ENCODE data around the gene KCNAB1.

The KCNAB1 gene

DNA sequence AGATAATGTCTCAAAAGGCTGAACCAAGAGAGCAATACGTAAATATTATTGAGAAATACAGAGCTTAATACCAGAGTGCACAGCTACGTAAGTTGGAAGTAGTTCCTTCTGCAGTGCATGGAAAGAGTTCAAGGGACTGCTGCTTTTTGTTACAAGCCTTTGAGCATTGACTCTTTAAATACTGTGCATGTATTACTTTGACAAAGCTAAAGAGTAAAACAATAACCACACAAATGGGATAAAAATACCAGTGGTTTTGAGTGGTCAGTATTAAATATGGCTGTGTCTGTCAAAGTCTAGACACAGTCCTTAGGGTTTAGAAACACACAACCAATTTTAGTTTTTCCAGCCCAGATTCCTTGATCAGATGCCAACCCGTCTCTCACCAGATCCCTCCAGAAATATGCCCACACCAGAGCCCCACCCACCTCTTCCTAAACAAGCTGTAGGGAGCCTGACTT lies 372.5 kb downstream of the KCNAB1 start:
- no peak for DNase-seq (ENCODE audit: low read depth)

DNA sequence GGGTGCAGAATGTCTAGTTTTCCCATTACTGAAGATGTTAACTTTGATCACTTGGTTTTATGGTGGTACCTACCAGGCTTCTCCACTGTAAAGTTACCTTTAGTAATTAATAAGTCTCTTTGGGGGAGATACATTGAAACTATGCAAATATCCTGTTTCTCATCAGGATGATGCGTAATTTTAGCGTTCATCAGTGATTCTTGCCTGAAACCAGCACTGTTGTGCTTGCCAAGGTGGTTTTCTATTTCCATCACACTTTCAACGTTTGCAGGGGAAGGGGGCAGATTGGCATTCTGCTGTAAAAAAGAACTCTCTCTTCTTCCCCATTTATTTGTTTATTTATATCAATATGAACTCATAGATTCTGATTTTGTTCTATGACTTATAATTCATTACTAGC lies 373.5 kb downstream of the KCNAB1 start:
- no peak for DNase-seq (ENCODE audit: low read depth)

GRCh38 chr3:156495816-156496215 lies 375.4 kb downstream of the KCNAB1 start:
- DNase-seq (ENCODE audit: low read depth): no peak

DNA sequence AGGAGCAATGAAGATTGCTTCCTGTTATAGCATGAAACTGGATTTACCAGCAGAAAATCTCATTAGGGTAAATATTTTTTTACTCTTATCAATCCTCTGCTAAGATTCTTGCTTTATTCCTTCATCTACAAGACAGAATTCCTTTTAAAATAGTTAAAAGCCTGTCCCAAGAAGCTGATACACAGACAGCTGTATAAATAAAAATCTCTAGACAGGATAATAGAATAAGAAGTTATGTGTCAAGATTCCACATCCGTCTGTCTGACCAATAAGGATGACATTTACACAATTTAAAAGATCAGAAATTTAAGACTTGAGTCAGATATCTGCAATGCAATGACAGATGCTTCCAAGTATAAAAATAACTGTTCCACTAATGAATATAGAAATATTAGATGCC lies 376.9 kb downstream of the KCNAB1 start:
- DNase-seq (ENCODE audit: low read depth): no peak

- no peak for DNase-seq (ENCODE audit: low read depth)
Observed at GRCh38 chr3:156498307-156498706, 377.9 kb downstream of the KCNAB1 start.

DNA sequence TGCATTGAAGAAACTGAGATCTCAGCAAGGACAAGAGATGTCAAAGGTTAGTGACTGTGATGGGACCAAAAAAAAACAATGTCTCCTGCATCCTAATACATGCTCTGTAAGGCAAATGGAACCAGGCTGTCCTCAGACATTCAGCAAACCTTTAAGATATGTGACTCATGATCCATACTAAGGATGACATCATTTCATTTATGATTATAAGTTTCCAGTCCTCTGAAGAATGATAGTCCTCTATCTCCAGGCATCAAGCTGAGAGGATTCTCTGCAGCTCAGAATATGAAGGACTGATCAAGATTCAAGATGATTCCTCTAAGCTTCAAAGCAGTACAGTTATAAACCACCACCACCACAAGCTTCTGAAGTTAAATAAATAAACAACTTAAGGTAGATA lies 386.9 kb downstream of the KCNAB1 start:
- no peak for DNase-seq (ENCODE audit: low read depth)

DNA sequence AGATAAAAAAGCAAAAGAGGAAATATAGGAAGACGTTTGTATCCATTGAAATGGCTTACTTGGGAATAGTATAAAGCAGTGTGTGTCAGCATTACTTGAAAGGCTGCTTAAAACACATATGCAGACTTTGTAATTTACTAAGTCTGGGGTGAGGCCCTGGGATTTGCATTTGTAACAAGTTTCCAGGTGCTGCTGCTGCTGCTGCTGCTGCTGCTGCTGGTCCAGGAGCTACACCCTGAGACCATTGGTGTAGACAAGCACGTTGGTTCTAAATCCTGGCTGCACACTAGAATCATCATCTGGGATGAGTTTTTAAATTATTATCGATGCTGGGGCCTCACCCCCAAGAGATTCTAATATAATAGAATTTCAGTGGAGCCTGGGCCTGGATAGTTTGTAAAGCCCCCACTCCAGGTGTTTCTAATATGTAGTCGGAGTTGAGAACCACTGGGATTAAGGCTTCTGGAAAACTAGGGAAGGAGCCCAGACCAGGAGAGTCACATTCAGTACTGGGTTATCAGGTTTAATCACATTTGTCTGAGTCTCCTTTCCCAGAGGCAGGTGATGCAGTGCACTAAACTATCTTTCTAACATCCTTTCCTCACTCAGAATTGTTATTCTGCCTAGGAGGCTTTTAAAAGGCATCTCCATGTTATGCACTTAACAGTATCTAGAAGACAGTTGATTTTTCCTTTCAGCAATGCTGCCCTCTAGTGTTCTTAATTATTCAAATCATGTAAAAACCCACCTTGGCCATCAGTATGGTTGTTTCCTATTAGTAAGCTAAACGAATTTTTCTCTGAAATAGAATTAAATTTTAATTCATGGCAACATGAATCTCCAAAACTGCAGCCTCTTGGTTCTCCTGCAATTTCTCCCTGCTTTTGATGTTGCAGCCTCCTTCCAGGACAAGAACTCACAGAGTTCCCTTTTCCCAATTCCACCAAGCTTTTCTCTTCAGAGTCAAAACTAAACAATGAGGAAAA lies 389.1 kb downstream of the KCNAB1 start:
- no peak for DNase-seq (ENCODE audit: low read depth)

DNA sequence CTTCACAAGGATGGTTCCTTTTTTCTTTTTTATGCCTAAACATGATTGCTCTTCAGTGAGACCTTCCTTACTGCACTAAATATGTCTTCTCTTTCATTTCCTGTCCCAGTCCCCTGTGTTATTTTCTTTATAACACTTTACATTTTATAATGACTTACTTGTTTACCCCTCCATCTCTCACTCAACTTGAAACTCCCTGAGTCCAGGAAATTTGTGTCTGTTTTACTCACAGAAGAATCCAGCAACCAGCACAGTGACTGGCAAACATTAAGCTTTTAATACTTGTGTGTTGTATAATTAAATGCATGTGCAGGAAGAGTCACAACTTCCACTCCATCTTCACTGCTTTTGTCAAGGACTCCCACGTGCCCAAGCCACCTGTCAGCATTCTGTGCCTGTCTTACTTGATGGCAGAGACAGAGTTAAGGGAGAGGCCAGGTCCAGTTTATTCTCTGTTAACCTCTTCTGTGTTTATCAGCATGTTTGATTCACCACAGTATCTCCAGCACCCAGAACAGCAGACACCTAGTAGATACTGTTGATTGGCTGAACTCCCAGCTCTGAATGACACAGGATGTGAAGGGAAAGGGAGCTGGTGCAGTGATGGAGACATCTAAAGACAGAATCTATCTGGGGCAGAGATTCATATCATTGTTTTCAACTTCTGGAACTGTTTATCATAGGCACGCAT lies 391.8 kb downstream of the KCNAB1 start:
- DNase-seq (ENCODE audit: low read depth): no peak

DNA sequence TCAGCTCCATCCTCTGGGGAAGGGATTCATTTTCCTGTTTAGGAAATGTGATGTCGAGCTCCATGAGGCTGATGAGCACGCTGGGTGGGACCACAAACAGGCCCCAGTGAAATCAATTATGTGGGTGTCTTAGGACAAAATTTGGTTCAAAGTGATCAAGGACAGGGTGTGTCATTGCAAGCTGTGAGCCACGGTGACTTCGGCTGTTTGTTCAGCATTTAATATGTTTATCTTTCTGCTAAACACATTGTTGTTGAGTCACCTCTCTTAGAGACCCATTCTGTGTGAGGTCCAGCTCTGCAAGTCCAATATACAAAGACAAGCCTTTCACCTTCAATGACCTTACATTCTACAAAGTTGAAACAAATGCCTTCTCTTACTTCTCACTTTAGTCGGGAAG lies 393.2 kb downstream of the KCNAB1 start:
- no peak for DNase-seq (ENCODE audit: low read depth)

DNA sequence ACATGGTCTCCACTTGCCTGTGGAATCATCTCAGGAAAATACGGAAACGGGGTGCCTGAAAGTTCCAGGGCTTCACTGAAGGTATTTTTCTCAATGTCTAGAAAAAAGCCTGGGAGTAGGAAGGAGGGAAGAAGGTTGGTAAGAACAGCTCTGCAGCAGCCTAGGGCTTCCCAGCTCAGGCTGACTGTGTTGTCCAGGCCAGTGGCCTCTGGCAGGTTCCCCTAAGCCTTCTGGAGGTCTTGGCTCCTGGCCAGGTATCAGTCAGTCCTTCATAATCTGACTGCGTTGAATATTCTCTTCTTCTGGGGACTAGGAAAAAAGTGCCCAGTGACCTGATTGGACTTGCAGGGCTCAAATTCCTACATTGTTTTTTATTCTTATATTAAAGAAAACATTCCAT lies 395.9 kb downstream of the KCNAB1 start:
- no peak for DNase-seq (ENCODE audit: low read depth)

- no peak for DNase-seq (ENCODE audit: low read depth)
Observed at GRCh38 chr3:156516961-156517360, 396.6 kb downstream of the KCNAB1 start.

- no peak for DNase-seq (ENCODE audit: low read depth)
Observed at GRCh38 chr3:156518726-156519125, 398.3 kb downstream of the KCNAB1 start.

GRCh38 chr3:156519758-156520162 lies 399.4 kb downstream of the KCNAB1 start:
- no peak for DNase-seq (ENCODE audit: low read depth)

DNA sequence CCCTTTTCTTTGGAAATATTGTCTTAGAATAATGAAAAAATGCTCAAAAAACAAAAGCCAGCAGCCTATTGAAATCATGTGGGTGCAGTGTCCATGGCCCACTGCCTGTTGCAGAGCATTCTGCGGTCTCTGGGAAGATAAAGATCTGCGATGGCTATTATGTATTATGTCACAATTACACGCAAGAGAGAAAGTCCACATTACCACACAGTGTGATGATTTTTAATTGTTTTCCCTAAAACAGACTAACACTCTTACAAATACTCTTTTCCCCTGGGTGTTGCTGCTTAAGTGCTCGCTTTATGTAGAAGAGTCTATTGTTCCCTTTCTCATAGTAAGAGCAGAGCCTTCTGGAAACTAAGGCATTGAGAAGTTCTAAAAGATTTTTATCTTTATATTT lies 402.3 kb downstream of the KCNAB1 start:
- DNase-seq (ENCODE audit: low read depth): no peak

DNA sequence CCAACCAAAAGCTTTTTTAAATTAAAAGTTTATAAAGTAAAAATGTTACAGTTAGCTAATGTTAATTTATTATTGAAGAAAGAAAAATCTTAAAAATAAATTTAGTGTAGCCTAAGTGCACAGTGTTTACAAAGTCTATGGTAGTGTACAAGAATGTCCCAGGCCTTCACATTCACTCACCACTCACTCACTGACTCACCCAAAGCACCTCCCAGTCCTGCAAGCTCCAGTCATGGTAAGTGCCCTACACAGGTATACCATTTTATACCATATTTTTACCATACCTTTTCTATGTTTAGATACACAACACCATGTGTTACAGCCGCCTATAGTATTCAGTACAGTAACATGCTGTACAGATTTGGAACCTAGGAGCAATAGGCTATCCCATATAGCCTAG lies 405.4 kb downstream of the KCNAB1 start:
- no peak for DNase-seq (ENCODE audit: low read depth)

GRCh38 chr3:156527060-156527459 lies 406.7 kb downstream of the KCNAB1 start:
- DNase-seq (ENCODE audit: low read depth): no peak

GRCh38 chr3:156530980-156531379 lies 410.6 kb downstream of the KCNAB1 start:
- no peak for DNase-seq (ENCODE audit: low read depth)

GRCh38 chr3:156532730-156533129 lies 412.4 kb downstream of the KCNAB1 start:
- DNase-seq (ENCODE audit: low read depth): no peak

- DNase-seq (ENCODE audit: low read depth): no peak
Observed at GRCh38 chr3:156533205-156533604, 412.8 kb downstream of the KCNAB1 start.

- no peak for DNase-seq (ENCODE audit: low read depth)
Observed at GRCh38 chr3:156535162-156535627, 414.8 kb downstream of the KCNAB1 start.

DNA sequence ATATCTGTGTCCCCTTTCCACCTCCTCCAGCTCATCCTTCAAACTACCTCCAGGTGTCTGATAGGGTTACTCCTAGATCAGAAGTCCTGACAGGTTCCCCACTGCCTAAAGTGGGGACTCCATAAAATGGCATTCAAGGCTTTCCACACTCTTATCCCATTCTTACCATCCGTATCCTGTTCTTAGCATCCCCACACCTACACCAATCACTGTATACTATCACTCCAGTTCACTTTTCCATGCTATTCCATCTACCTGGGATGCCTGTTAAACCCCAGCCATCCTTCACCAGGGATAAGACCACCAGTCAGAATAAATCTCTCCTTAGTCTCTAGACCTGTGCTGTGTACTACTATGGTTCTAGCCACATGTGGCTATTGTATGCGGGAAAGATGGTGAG lies 415.4 kb downstream of the KCNAB1 start:
- no peak for DNase-seq (ENCODE audit: low read depth)

DNA sequence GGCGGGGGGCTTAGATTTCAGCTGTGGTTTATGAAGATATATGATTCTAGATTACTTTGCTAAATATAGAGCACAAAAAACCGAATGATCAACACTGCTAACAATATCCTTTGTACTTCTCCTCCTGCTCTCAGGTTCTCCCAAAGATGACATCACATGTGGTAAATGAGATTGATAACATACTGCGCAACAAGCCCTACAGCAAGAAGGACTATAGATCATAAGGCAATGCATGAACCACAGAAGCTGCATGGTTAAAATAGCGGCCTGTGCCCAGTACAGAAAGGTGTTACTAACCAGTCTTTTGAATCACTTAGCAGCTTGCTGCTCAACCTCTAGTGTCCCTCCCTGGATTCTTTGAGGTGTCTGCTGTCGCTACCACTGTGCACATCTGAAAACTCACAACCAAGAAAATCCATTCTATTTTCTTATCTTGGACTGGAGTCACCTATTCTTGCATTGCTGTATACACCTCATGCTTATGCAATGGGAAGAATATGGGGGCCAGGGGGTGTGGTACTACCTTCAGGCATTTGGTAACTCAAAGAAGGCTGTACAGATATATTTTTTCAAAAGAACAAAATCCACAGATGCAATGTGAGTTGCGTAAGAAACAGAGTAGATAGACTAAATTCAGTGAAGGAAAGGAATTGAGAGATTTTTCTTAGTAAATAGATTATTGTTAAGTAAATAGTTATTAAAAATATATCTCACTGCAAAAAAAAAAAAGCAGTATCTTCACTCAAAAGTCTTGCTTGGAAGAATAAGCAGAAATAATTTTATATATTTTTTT lies 416.3 kb downstream of the KCNAB1 start:
- DNase-seq (ENCODE audit: low read depth): no peak
